ENCODE data around the gene CFAP20DC.
"Not testable (repeated sequence)": the region's sequence is repeated elsewhere in the genome, so short reads cannot be mapped to it uniquely, and the experiment has no call there.

CFAP20DC gene

DNA sequence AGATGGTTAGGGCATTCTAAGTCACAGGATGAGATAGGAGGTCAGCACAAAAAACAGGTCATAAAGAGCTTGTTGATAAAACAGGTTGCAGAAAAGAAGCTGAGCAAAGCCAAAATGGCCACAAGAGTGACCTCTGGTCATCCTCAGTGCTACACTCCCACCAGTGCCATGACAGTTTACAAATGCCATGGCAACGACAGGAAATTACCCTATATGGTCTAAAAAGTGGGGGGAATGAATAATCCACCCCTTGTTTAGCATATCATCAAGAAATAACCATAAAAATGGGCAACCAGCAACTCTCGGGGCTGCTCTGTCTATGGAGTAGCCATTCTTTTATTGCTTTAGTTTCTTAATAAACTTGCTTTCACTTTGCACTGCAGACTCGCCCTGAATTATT, 353.0 kb downstream of the CFAP20DC start:
- DNase-seq (ENCODE audit: low read depth in 2 of 2) = not testable (repeated sequence)

DNA sequence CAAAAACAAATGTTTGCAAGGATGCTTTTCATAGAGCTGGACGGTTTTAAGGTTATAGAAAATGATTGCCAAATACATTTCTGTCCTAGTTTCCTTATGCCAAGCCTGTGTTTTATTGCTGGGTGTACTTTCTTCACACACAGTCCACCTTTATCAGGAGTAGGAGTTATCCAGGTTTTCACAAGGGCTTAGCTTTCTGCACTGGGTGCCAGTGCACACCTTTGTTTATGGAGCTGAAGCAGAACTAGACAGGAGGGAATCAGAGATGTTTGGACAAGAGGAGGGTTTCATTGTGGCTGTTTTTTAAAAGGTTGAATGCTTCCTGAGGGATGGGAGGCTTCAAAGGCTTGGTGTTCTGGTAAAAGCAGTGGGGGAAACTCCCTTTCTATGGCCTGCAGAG, 353.7 kb downstream of the CFAP20DC start:
- DNase-seq (ENCODE audit: low read depth in 2 of 2) = no peak

DNA sequence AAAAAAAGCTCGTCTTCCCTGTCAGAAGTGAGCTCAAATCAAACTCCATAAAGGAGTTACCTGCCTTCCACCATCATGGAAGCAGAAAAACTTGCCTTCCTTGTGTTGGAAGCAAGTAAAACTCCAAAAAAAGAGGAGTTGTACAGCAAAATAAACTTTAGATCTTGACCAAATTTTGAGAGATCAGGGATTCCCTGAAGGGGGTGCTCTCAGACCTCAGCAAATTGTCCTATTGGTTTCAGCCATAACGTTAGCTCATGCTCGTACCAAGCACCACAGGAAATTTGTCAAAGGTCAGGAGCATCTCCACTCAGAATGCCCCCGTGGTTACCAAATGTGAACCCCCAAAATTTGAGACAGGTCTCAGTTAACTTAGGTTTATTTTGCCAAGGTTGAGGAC, 354.5 kb downstream of the CFAP20DC start:
- not testable (repeated sequence) for DNase-seq (ENCODE audit: low read depth in 2 of 2)

DNA sequence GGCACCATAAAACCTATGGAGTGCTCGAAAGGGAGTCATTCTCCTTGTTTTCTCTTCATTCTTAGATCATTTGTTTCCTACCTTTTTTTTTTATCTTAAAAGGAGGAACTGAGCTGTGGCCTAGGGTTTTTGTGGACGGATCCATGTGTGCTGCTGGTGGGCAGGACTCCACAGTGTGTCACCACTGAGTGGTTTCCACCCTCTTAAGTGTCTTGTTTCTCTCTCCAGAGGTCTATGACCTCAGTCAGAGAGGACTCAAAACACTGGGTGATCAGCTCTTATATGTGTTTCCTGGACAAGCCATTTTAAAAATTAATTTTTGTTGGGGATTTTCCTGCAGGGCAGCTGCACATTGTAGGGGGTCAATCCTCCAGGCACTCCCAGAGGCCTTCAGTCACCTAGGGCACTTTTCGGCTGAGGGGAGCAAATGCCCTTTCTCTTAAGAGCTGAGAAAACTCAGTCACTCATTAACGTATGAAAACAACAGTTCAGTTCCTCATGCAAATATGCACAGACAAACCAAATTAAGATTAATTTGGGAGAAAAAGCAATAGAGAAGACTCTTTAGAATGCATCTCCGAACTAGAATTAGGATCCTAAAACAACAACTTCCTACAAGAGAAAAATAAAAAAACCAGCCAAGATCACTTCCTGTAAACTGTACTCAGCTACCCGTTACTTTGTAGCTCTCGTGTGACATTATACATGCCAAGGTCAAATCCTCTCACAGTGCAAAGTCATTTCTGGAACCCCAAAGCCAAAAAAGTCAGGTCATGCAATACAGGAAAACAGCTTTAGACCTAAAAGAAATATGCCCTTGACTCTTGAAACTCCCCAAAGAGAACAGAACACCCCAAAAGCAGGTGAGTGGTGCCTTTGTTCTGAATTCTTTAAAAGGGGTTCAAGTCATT, 355.6 kb downstream of the CFAP20DC start:
- DNase-seq (ENCODE audit: low read depth in 2 of 2) = no peak

DNA sequence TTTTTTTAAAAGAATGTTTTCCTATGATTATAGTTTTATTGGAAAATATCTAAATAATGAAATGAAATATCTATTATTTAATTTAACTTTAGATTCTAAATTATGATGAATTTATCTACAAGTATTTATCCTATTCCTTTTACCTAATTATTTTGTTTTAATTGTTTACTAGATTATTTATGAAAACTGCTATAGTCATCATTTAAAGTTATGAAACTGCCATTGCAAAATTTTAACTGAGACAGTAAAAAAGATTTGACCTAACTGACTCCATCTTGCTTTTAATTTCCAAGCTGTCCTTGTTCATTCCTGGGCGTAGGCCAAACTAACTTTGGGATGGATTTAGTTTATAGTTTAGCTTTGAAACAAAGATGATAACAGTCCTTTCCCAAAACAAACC, 357.3 kb downstream of the CFAP20DC start:
- no peak for DNase-seq (ENCODE audit: low read depth in 2 of 2)
